NOMO-1 treated with DMSO at 0.1 percent for 48 hours (cell line): ENCODE results near the gene APEH.
"Not testable (repeated sequence)": the region's sequence is repeated elsewhere in the genome, so short reads cannot be mapped to it uniquely, and the experiment has no call there.

Experiments used
- DNase-seq: peaks from one replicate; lab custom pipeline; 2025; ENCODE audit not compliant: unreplicated experiment; lab: John Stamatoyannopoulos, UW

Gene APEH

GRCh38 chr3:49667701-49668413, 6.3 kb upstream of the APEH start:
- DNase-seq, result no peak

GRCh38 chr3:49668414-49668797, 5.7 kb upstream of the APEH start:
- no peak for DNase-seq

GRCh38 chr3:49668861-49669260, 5.3 kb upstream of the APEH start:
- DNase-seq, result no peak

DNA sequence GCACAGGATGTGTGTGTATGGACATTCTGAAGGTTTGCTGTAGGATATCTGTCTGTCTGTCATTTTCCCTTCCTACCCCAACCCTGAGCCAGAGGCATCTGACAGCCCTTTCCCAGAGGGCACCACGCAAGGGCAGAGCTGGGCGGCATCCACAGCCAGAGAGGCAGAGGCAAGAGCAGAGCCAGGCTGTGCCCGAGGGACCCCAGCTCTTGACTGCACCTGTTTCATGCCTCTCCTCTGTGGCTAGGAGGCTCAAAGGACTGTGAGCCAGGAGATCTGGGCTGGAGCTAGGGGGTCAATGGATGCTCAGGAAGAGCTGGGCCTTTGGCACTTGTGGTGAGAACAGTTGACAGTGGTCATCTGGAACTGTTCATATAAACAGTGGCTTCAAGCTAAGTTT, 4.8 kb upstream of the APEH start:
- no peak for DNase-seq

- no peak for DNase-seq
Measured at GRCh38 chr3:49670940-49671290, 3.2 kb upstream of the APEH start.

DNA sequence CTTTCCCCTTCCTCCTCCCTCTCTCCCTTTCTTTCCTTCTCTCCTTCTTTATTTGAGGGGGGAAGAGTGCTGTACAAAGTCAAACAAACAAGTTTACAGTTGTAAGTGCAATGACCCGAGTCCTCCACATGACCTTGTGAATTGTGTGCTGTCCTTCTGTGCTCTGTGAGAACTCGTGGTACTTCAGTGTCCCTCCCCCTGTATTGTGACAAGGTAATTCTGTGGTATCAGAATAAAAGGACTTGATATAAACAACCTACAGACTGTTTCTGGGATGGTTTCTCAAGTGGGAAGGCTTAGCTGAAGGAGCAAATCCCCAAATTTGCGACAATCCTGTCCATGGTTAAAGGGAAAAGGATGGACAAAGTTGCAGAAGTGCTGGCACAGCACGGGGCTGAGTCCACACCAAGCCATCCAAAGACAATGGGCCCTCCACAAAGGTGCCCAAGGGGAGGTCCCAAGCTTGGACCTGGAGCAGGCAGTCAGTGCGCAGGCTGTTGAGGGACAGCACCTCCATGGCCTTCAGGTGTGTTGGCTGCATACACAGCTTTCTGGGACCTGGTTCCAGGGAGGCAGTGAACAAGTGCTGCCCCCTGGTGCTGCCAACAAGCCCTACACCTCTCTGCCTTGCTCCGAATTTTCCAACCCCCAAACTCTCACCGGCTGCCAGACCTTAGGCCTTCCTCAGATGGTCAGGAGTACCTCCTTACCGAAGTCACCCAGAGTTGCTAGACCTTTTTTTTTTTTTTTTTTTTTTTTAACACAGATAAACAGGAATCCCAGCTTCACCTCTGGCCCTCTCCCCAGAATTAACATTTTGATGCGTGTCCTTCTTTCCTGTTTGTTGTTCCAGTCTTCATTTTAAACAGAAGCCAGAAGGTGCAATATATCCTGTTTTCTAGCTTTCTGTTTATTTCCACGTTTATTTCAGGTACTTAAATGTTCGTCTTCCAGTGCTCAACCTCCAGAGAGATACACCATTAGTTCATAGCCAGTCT, 2.6 kb upstream of the APEH start:
- no peak for DNase-seq

DNA sequence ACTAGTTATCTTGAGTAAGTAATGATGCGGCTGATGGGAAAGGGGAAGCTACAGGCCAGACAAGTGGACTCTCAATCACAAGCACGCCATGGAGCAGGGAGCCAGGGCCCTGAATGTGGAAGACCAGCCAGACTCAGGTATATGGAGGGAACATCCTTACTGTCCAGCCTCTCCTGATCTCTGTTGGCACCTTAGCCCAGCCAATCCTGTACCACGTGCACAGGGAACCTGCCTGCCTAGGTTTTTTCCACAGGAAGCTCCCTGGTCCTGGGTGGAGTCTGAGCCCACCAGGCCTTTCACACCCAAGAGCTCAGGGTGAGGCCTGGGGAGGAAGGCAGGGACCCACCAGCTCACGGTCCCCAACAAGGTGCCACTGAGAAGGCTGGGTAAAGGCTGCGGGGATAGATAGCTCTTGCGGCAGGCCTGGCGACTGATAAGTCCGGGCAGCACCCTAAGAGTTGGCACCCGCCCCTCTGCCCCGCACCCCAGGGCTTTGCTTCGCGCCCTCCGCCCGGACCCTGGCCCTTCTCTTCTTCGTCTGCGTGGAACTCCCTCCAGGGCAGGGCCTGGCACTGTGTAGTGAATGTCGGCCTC, 933 bp upstream of the APEH start:
- no peak for DNase-seq

DNA sequence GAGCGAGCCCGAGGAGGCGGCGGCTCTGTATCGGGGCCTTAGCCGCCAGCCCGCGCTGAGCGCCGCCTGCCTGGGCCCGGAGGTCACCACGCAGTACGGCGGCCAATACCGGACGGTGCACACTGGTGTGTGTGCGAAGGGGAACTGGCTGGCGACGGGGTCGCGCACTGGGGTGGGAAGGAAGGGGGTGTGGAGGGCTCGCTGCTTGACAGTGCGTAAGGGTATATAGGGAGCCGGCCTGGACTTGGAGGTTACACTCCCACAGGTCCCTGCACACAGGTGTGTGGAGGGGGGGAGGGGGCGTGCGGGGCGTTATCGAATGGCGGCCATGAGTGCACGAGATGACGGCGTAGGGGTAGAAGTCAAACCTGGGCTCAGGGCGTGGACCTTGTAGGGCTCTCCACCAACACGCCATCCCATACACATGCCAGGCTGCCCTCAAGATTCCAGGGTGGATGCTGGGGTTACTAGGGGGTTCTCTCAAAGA, 389 bp downstream of the APEH start:
- DNase-seq, result no peak

- DNase-seq, result no peak
Measured at GRCh38 chr3:49675912-49676311, 1.8 kb downstream of the APEH start.

GRCh38 chr3:49680493-49681231, 6.5 kb downstream of the APEH start:
- DNase-seq, result no peak

DNA sequence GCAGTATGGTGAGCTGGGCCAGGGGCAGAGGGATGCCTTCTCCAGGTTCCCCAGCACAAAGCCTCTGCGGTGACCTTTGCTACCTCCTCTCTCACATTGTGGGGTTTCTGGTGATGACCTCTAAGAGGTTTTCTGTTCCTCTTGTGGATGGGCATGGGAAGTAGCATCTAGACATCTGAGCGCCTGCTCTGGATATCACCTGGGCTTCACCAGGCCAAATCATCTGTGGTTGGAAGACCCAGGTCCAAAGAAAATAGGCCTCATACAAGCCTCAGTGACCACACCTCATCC, 7.0 kb downstream of the APEH start:
- DNase-seq, result no peak

- no peak for DNase-seq
Measured at GRCh38 chr3:49681543-49681942, 7.4 kb downstream of the APEH start.

GRCh38 chr3:49683162-49683561, 9.0 kb downstream of the APEH start:
- DNase-seq, result no peak

GRCh38 chr3:49684453-49684852, 10.3 kb downstream of the APEH start:
- not testable (repeated sequence) for DNase-seq

GRCh38 chr3:49685103-49685502, 11.0 kb downstream of the APEH start:
- DNase-seq, result not testable (repeated sequence)

DNA sequence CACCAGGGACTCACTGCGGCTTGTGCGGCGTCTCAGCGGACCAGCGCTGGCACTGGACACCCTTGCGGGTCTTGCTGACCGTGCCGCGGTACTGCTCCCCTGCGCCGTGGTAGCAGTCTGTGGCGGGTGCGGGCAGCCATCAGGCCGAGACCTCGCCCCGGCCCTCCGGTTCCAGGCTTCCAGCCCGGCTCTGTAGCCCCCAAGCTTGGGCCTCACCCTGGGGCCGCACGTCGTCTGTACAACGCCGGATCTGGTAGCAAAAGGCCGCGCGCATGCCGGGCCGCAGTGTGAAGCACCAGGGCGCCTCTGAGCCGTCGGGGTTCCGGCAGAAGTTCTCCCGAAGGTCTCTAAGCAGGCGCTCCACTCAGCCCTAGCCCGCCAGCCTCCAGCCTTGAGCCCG, 11.7 kb downstream of the APEH start:
- DNase-seq, result not testable (repeated sequence)

DNA sequence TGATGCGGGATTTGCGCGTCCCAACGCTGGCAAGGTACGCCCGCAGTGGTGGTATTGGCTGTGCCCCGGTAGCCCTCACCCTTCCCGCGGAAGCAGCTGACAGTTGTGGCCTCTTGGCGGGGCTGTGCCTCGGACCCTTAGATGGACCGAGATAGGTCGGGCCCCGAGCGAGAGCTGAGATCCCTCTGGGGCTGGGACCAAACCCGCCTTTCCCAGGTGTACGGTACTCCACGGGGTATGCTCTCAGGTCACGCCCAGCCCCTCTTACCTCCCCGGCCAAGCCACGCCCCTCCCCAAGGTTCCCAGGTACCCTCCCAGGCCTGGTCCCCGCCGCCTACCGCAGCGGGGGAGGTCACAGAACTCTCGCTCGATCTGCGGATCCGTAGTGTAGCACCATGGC, 12.2 kb downstream of the APEH start:
- not testable (repeated sequence) for DNase-seq

DNA sequence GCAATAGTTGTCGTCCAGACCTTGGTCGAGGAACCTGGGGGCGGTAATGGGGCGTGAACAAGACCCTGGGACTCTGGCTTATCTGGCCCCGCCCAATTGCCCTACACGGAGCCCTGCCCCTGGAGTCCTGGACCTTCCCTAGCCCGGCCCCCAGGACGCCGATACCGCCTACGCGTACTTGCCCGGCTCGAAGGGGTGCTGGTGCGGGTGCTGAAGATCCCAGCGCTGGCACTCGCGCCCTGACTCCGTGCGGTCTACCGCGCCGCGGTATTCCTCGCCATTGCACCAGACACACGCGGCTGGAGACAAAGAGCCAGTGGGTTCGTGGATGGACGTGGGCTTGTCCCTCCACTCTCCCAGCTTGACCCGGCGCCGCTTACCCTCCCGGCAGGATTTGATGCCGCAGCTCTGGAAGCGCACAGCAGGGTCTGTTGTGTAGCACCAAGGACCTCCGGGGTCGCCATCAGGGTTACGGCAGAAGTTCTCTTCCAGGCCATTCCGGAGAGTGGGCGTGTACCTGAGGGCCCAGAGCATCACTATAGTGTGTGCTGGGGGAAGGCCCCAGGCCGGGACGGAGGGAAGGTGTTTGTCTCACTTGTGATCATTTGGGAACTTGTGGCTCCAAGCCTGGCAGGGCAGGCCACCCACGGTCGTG, 12.7 kb downstream of the APEH start:
- not testable (repeated sequence) for DNase-seq

GRCh38 chr3:49687424-49687795, 13.3 kb downstream of the APEH start:
- not testable (repeated sequence) for DNase-seq

DNA sequence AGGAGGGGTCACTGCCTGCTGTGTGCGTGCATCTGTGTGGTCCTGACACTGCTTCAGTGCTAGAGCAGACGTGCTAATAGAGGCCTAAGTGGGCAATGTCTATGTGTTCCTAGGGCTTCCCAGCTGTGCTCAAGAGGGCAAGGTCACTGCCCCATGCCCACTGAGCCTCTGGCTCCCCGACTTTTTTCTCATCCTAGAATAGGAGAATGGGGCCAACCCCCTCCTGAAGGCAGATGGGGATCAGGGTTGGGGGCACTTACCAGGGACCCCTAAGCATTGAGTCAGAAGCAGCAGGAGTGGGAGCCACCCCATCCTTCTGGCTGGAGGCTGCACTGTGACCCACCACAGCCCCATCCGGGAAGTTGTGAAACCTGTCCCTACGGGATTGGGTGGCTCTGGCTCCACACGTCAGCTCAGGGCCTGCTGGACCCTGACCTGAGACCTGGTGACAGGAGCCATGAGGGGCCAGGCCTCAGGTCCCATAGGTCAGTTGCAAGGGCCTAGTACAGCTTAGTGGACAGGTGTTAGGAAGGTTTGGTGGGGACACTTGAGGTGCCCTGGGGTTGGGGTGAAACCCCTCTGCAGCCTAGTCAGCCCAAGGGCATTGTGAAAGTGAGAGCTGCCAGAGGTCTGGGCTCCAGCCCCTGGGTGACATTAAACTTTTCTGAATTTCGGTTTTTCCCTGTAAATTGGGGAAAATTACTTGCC, 14.3 kb downstream of the APEH start:
- DNase-seq, result not testable (repeated sequence)
